Neutrophil (primary cell): ENCODE data around the gene FDXACB1.

ENCODE experiments used
- H3K27ac ChIP-seq: fragments of 200-600 bp; sonication (generic); 2 replicates; pipeline ENCODE4 v1.5.1; 2016; ENCODE audit warnings: mild to moderate bottlenecking, moderate library complexity
- H3K27me3 ChIP-seq: fragments of 200-600 bp; sonication (generic); 2 replicates; pipeline ENCODE4 v1.6.0; 2016; ENCODE audit warnings: mild to moderate bottlenecking
- H3K36me3 ChIP-seq: fragments of 200-600 bp; sonication (generic); 2 replicates; pipeline ENCODE4 v1.5.1; 2017
- H3K4me1 ChIP-seq, 2 experiments: fragments of 200-600 bp in 1 of 2; sonication (generic) in 1 of 2; 1 replicate in 1 of 2; 2 replicates in 1 of 2; pipeline versions ENCODE4 v1.5.1 to v1.6.1; 2013 to 2016; ENCODE audit warnings: low read depth in 1 of 2, low read length in 1 of 2, mild to moderate bottlenecking in 1 of 2, moderate library complexity in 1 of 2; ENCODE audit not compliant: control insufficient read depth in 1 of 2, insufficient read depth in 1 of 2
- H3K4me3 ChIP-seq, 2 experiments: fragments of 200-600 bp in 1 of 2; sonication (generic) in 1 of 2; 1 replicate in 1 of 2; 2 replicates in 1 of 2; pipeline ENCODE4 v1.5.1; 2013 to 2016; ENCODE audit warnings: low read depth in 1 of 2, low read length in 1 of 2, mild to moderate bottlenecking in 1 of 2, moderate library complexity in 1 of 2
- H3K9me3 ChIP-seq: fragments of 200-600 bp; sonication (generic); 2 replicates; pipeline ENCODE4 v1.5.1; 2016
- CTCF ChIP-seq: fragments of 200-600 bp; sonication (generic); IDR thresholded peaks from 2 replicates; pipeline ENCODE4 v1.5.1; 2016; ENCODE audit warnings: antibody characterized with exemption

FDXACB1 gene

DNA sequence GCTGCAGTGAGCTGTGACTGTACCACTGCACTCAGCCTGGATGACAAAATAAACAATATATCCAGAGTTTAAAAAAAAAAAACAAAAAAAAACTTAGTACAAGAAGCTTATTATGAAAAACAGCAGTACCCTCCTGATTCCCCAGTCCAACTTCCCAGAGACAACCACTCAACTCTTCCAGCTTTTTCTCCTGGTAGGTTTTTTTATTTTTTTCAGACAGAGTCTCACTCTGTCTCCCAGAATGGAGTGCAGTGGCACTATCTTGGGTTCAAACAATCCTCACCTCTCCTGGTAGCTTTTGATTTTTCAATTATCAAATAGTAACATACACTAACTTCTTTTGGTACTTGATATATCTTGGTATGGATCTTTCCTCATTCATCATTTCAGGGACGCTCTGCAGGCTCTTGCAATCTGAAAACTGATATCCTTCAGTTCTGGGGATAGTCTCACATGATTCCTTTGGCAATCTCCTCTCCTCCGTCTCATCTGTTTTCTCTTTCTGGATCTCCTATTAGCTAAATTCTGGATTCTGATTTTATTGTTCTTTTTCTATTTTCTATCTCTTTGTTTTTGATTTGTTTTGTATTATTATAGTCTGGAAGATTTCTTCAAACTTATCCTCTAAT lies 52.5 kb downstream of the FDXACB1 start:
- H3K4me1 ChIP-seq = no peaks in the 10 kb centered on the region
- H3K36me3 ChIP-seq = peaks cover 5% of the 10 kb centered on the region
- H3K9me3 ChIP-seq = no peaks in the 10 kb centered on the region
- no peak overlapping the region for H3K4me3 ChIP-seq
- no peak overlapping the region for H3K27ac ChIP-seq
- H3K27me3 ChIP-seq = no peaks in the 10 kb centered on the region
- TF ChIP-seq CTCF = no peak
